Cerebellar nuclear complex (tissue), 1 donor: ENCODE data around the gene ULK4.
"Not testable (repeated sequence)": the region's sequence is repeated elsewhere in the genome, so short reads cannot be mapped to it uniquely, and the experiment has no call there.

Source experiments
- DNase-seq, 2 experiments: peaks; one replicate each; lab custom pipeline; 2025; lab: John Stamatoyannopoulos, UW

The ULK4 gene

GRCh38 chr3:41768363-41768762, 193.5 kb downstream of the ULK4 start:
- no peak for DNase-seq

GRCh38 chr3:41762867-41763266, 199.0 kb downstream of the ULK4 start:
- DNase-seq: not testable (repeated sequence)

GRCh38 chr3:41753651-41754050, 208.3 kb downstream of the ULK4 start:
- no peak for DNase-seq

GRCh38 chr3:41751597-41751996, 210.3 kb downstream of the ULK4 start:
- DNase-seq: no peak

GRCh38 chr3:41749988-41750387, 211.9 kb downstream of the ULK4 start:
- DNase-seq: no peak

GRCh38 chr3:41746215-41746614, 215.7 kb downstream of the ULK4 start:
- DNase-seq: no peak

- no peak for DNase-seq
These were observed 219.8 kb downstream of the ULK4 start for GRCh38 chr3:41742121-41742520.

- no peak for DNase-seq
These were observed 221.5 kb downstream of the ULK4 start for GRCh38 chr3:41740374-41740886.

- DNase-seq: no peak
These were observed 235.0 kb downstream of the ULK4 start for GRCh38 chr3:41726891-41727290.

GRCh38 chr3:41717641-41718040, 244.3 kb downstream of the ULK4 start:
- no peak for DNase-seq

- DNase-seq: no peak
These were observed 245.4 kb downstream of the ULK4 start for GRCh38 chr3:41716471-41716870.

- DNase-seq: no peak
These were observed 246.5 kb downstream of the ULK4 start for GRCh38 chr3:41715376-41715775.

- no peak for DNase-seq
These were observed 250.3 kb downstream of the ULK4 start for GRCh38 chr3:41711651-41712050.

- DNase-seq: no peak
These were observed 251.1 kb downstream of the ULK4 start for GRCh38 chr3:41710646-41711388.

- DNase-seq: not testable (repeated sequence)
These were observed 252.7 kb downstream of the ULK4 start for GRCh38 chr3:41709213-41709612.

GRCh38 chr3:41708176-41708575, 253.7 kb downstream of the ULK4 start:
- DNase-seq: no peak

GRCh38 chr3:41705893-41706292, 256.0 kb downstream of the ULK4 start:
- DNase-seq: no peak

- DNase-seq: no peak
These were observed 260.7 kb downstream of the ULK4 start for GRCh38 chr3:41701191-41701698.

- DNase-seq: no peak
These were observed 261.7 kb downstream of the ULK4 start for GRCh38 chr3:41700155-41700554.

GRCh38 chr3:41698898-41699297, 263.0 kb downstream of the ULK4 start:
- DNase-seq: no peak

GRCh38 chr3:41697702-41698101, 264.2 kb downstream of the ULK4 start:
- DNase-seq: no peak

GRCh38 chr3:41695806-41696205, 266.1 kb downstream of the ULK4 start:
- DNase-seq: not testable (repeated sequence)

- no peak for DNase-seq
These were observed 268.1 kb downstream of the ULK4 start for GRCh38 chr3:41693799-41694198.
